Superior temporal gyrus (tissue), 1 donor: ENCODE results near the gene PDCD6IP.
"Not testable (repeated sequence)": the region's sequence is repeated elsewhere in the genome, so short reads cannot be mapped to it uniquely, and the experiment has no call there.

Experiments used
- DNase-seq: peaks from one replicate; pipeline ENCODE4 v3.0.0-alpha.2; 2016; ENCODE audit errors: extremely low spot score

The PDCD6IP gene

GRCh38 chr3:33792167-33792892 lies 6.1 kb upstream of the PDCD6IP start:
- no peak for DNase-seq

DNA sequence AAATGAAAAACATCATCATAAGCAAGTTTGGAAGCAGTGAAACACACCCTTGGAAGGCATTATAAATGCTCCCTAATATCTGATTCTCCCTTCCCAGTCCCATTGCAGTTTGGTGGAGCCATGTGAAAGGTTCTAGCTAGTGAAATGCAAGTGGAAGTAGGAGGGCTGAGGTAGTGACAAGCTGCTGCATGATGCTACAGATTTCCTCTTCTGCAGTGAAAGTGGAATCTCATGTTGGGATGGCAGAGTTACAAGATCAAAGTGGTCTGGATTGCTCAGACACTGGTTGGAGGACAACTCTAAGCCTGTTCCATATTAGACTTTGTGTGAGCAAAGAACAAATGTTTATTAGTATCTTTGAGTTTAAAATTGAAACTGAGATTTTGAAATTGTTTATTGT lies 3.3 kb upstream of the PDCD6IP start:
- no peak for DNase-seq

DNA sequence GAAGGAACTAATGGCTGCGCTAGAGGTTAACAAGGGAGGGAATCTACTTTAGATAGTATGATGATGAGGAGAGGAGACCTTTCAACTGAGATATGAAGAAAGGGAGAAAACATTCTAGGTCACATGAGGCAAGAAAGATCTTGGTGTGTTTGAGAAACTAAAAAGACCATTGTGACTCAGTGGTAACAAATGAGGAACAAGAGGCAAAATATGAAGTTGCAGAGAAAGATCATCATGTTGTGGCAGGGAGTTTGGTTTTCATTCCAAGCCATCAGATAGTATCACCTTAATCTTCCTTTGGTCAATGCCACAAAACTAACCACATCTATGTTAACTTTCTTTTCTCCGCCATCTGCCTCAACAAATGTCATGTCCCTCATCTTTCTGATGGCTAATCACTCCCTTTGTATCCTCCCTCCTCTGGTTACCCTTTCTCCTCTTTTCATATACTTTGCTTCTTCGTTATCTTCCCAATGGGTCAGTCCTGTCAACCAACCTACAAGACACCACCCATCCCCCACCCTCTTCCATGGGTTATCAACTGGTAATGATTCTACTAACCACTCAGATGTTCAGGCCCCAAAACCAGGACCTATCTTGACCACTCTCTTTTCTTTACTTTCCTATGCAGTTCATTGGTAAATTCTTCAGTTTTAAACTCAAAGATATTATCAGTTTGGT lies 2.4 kb upstream of the PDCD6IP start:
- no peak for DNase-seq

- no peak for DNase-seq
These were observed 365 bp upstream of the PDCD6IP start for GRCh38 chr3:33798113-33798417.

DNA sequence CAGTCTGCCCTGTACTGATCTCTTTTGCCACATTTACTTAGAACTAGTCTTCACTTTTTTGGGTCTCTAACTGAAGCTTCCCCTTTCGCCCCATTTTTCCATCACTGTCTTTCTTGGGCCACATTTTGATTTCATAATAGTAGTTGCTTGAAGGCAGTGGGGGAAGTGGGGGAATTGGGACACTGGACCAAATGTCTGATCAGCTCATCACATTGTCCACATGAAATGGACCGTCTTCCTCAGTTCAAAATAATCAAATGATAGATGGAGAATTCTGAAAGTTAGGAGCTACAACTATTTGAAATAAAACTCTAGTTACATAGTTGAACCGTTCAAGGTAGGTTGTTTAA lies 747 bp downstream of the PDCD6IP start:
- no peak for DNase-seq

- no peak for DNase-seq
These were observed 4.8 kb downstream of the PDCD6IP start for GRCh38 chr3:33803252-33803651.

DNA sequence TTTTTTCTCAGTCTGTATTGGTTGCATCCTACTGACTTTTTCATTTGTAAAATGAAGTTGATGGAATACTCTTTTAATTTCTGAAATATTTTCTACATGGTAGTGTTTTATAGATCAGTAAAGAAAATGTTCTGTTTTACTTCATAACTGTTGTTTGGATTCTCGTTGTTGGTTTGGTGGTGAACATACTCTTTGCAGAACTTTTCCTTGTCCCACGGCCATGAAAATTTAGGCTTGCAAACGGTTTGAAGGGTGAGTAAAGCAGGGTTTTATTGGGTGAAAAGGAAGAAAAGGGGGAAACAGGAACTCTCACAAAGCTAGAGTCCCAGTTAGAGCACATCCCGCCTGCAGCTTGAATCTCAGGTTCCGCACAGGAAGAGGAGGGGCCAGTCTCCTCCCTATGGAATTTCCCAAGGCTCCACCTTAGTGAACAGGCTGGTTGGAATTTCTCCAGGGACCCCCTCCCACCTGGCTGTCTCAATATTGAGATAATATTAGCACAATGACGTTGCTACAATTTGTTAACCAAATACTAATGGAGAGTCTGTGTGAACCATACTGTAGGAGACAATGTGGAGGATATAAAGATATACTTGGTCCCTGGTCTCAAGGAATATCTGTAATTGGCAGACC lies 5.6 kb downstream of the PDCD6IP start:
- DNase-seq, result no peak

DNA sequence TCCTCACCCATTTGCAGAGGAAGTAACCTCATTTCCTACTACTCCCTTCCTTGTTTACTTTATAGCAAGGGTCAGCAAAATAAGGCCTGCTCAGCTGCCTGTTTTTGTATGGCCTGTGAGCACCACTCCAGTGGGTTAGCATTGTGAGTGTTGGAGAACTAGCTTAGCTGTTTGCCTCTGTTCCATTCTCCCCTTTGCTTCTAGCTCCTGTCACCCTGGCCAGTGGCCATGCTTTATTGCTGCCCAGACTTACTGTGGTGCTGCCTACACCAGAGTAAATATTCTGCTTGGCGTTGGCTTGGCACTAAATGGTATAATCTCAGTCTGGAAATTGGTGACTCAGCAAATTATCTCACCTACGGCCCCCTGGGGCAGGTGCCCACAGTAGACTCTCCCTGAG lies 8.8 kb downstream of the PDCD6IP start:
- no peak for DNase-seq

DNA sequence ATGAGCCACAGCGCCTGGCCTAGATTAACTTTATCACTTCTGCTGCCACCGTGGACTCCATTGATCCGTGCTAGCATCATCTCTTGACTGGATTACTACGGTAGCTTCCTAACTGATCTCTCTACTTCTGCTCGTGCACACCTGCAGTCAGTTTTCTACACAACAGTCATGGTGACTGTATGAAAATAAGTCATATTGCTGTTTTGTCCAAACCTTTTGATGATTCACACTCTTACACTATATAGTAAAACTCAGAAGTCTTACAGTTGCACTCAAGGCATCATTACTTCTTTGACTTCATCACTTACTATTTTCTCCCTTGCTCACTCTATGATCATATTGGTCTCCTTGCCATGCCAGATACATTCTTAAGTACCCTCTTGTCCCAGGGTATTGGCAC lies 10.1 kb downstream of the PDCD6IP start:
- DNase-seq, result no peak

- no peak for DNase-seq
These were observed 12.1 kb downstream of the PDCD6IP start for GRCh38 chr3:33810545-33810944.

DNA sequence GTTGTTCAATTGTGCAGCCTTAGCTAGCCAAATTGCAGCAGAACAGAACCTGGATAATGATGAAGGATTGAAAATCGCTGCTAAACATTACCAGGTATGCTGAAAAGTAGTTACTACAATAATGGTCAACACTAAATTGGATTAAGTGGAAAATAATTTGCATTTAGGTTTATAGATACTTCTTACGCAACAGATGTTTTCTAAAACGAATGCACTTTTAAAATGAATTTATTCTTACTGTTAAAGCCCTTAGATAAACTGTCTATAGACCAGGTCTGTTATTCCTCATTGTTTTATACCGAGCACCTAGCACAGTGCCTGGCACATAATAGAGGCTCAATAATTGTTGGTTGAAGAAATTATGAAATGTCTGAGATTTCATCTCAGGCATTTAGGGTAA lies 23.6 kb downstream of the PDCD6IP start:
- no peak for DNase-seq

DNA sequence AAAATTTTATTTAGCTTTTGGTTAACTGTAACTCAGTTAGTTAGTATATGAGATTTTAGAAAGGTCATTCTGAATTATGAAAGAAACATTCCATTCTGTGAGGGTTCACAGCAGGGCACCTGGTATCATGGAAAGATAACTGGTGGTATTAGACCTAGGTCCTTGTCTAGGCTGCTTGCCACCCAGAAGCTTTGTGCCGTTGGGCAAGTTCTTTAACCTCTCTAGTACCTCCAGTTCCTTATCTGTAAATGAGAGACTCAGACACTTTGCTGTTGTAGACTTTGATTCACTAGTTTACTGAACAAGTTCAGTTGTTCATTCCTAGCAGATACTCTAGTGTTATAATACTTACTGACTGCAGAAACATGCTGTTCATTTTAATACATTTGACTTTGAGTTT lies 25.4 kb downstream of the PDCD6IP start:
- DNase-seq, result no peak

DNA sequence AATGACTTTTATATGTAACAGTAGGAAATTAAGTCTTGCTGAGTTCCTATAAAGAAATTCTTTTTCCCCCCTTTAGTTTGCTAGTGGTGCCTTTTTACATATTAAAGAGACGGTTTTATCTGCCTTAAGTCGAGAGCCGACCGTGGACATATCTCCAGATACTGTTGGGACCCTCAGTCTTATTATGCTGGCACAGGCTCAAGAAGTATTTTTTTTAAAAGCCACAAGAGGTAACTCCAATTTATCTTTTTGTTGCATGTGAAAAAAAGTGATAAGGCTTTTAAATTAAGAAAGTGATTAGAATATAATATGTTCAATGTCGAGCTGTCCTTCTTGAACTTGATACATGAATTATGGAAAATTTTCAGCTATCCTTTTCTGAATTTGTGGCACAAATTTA lies 26.7 kb downstream of the PDCD6IP start:
- no peak for DNase-seq

- no peak for DNase-seq
These were observed 27.8 kb downstream of the PDCD6IP start for GRCh38 chr3:33826206-33826605.

- no peak for DNase-seq
These were observed 28.3 kb downstream of the PDCD6IP start for GRCh38 chr3:33826688-33827087.

- no peak for DNase-seq
These were observed 31.3 kb downstream of the PDCD6IP start for GRCh38 chr3:33829720-33830119.

- no peak for DNase-seq
These were observed 32.6 kb downstream of the PDCD6IP start for GRCh38 chr3:33831053-33831452.

DNA sequence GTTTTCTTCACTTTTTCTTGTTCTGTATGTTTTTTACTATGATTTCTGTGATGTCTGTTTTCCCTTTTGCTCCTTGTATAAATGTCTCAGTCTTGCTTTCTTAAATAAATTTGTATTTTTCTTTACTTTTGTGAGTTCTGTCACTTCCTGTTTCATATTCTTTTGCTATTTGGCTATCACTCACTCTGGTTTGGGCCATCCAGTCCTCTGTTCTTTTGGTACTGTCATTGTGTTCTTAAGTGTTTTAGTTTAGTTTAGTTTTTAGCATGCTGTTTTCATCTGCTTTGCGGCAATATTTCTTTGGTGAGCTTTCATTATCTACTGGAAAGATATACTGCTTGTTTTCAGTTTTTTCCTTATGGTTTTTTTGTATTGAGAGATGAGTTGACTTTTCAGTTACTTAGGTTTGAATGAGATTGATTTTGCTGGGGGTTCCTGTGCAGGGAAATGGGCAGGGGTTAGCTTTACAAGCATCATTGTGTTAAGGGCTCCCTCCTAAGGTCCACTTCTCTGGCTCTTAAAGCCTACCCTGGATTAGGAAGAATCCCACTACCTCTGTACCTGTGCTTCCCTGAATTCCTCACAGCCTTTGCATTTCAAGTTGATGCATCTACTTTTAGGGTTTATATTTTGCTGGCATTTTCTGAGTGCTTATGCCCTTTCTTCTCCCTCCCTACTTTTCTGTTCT lies 35.1 kb downstream of the PDCD6IP start:
- DNase-seq, result no peak

DNA sequence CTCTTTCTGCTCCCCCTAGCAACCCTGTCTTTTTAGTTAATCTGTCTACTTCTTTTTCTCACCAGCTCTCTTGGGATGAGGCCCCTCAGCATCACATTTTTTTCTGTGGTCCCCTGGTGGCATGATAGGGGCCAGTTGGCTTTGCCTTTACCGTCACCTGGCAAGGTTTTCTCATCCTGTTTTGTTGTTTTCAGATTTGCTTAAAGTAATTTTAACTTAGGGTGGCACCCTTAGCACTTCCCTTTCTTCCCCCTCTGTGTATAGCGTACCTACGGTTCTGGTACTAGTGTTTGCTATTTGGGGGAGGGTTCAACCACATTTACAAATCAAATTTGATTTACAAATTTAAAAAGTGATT lies 35.6 kb downstream of the PDCD6IP start:
- DNase-seq, result no peak

DNA sequence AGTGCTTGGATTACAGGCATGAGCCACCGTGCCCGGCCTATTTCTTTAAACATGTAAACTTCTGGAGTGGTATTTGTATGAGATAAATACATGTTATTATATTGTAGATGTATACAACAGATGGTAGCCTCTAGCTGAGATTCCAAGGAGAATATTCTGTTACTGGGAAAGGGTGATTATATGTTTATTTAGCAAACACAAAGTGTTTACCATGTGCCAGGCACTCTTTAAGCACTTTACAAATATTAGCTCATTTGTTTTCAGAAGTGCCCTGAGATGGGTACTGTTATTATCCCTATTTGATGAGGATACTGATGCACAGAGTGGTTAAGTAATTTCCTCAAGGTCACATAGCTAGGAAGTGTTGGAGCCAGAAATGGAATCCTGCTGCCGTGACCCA lies 38.8 kb downstream of the PDCD6IP start:
- not testable (repeated sequence) for DNase-seq

DNA sequence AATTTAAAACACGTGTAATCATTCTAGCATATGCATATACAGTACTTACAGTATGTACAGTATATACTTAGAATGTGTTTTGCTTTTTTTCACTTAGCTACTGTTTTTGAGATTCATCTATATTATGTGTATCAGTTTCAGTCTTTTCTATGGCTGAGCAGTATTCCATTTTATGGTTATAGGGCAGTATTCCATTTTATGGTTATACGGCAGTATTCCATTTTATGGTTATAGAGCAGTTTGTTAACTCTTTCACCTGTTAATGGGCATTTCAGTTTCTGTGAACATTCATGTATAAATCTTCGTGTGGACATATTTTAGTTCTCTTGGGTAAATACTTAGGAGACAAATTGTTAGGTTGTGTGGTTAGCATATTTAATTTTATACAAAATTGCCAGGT lies 40.9 kb downstream of the PDCD6IP start:
- DNase-seq, result no peak

- no peak for DNase-seq
These were observed 41.7 kb downstream of the PDCD6IP start for GRCh38 chr3:33840179-33840578.
